Measurements from ENCODE around the gene NWD2.
"Not testable (repeated sequence)": the region's sequence is repeated elsewhere in the genome, so short reads cannot be mapped to it uniquely, and the experiment has no call there.

Gene NWD2

GRCh38 chr4:37244583-37245390, at the start of gene NWD2:
Gene NWD2, plus strand, starts transcription at chr4:37244743. Its CDS starts 325 bp downstream, at chr4:37245068.
- FAIRE-seq: no peak

GRCh38 chr4:37197899-37198298, 46.6 kb upstream of the NWD2 start:
- no peak for FAIRE-seq

- FAIRE-seq: not testable (repeated sequence)
These were observed 39.8 kb upstream of the NWD2 start for GRCh38 chr4:37204740-37205139.

- FAIRE-seq: no peak
These were observed 28.3 kb upstream of the NWD2 start for GRCh38 chr4:37216209-37216608.

GRCh38 chr4:37219242-37219641, 25.3 kb upstream of the NWD2 start:
- FAIRE-seq: no peak

- no peak for FAIRE-seq
These were observed 24.6 kb upstream of the NWD2 start for GRCh38 chr4:37219990-37220389.

- FAIRE-seq: no peak
These were observed 23.9 kb upstream of the NWD2 start for GRCh38 chr4:37220685-37221084.

GRCh38 chr4:37223732-37224131, 20.8 kb upstream of the NWD2 start:
- no peak for FAIRE-seq

GRCh38 chr4:37224854-37225253, 19.7 kb upstream of the NWD2 start:
- no peak for FAIRE-seq

GRCh38 chr4:37225778-37226177, 18.8 kb upstream of the NWD2 start:
- FAIRE-seq: no peak

- FAIRE-seq: no peak
These were observed 12.2 kb upstream of the NWD2 start for GRCh38 chr4:37232315-37232714.

GRCh38 chr4:37236165-37236564, 8.4 kb upstream of the NWD2 start:
- FAIRE-seq: no peak

- FAIRE-seq: no peak
These were observed 2.9 kb upstream of the NWD2 start for GRCh38 chr4:37241647-37242046.

- FAIRE-seq: no peak
These were observed 1.5 kb upstream of the NWD2 start for GRCh38 chr4:37243051-37243450.

- no peak for FAIRE-seq
These were observed 591 bp upstream of the NWD2 start for GRCh38 chr4:37243722-37244582.

- no peak for FAIRE-seq
These were observed 930 bp downstream of the NWD2 start for GRCh38 chr4:37245391-37245954.

GRCh38 chr4:37246891-37247290, 2.3 kb downstream of the NWD2 start:
- FAIRE-seq: no peak

- no peak for FAIRE-seq
These were observed 13.7 kb downstream of the NWD2 start for GRCh38 chr4:37258221-37258620.

GRCh38 chr4:37268319-37268718, 23.8 kb downstream of the NWD2 start:
- no peak for FAIRE-seq

GRCh38 chr4:37279121-37279520, 34.6 kb downstream of the NWD2 start:
- no peak for FAIRE-seq

- no peak for FAIRE-seq
These were observed 35.5 kb downstream of the NWD2 start for GRCh38 chr4:37279894-37280592.

GRCh38 chr4:37299468-37299867, 54.9 kb downstream of the NWD2 start:
- FAIRE-seq: no peak

- FAIRE-seq: no peak
These were observed 60.1 kb downstream of the NWD2 start for GRCh38 chr4:37304612-37305011.

Data from TTC549 (cell line).